Measurements from ENCODE around the gene FAM20C.

FAM20C gene

GRCh38 chr7:191981-192649 is at the start of gene FAM20C:
Gene FAM20C (plus strand): TSS chr7:192571. CDS start chr7:193200, 629 bp downstream.
- H3K27ac ChIP-seq = no peak within 1 kb of the TSS
- no peak for DNase-seq (ENCODE audit: low read depth, low spot score)

GRCh38 chr7:143145-143751 is 49.1 kb upstream of the FAM20C start:
- no peak overlapping the region for H3K27ac ChIP-seq
- DNase-seq (ENCODE audit: low read depth, low spot score) = no peak

- DNase-seq (ENCODE audit: low read depth, low spot score) = no peak
- no peak overlapping the region for H3K27ac ChIP-seq
Measured at GRCh38 chr7:143811-144453, 48.4 kb upstream of the FAM20C start.

DNA sequence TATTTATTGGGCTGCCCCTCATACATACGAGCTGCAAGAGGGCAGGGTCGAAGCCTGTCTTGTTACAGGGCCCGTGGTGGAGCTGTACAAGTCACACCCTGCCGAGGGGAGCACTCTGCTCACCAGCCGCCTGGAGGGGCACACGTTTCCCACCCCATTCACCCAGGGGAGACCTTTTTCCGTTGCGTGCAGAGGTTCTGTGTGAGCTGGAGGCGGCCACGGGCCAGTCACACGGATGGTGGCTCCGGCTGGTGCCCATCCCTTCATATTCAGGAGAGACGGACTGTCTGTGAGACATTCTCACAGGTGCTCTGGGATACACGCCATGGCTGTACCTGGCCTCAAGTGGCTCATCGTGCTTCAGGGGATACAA is 47.9 kb upstream of the FAM20C start:
- DNase-seq (ENCODE audit: low read depth, low spot score) = no peak
- no peak overlapping the region for H3K27ac ChIP-seq

- DNase-seq (ENCODE audit: low read depth, low spot score) = no peak
- H3K27ac ChIP-seq = no peak overlapping the region
Measured at GRCh38 chr7:145863-146262, 46.5 kb upstream of the FAM20C start.

DNA sequence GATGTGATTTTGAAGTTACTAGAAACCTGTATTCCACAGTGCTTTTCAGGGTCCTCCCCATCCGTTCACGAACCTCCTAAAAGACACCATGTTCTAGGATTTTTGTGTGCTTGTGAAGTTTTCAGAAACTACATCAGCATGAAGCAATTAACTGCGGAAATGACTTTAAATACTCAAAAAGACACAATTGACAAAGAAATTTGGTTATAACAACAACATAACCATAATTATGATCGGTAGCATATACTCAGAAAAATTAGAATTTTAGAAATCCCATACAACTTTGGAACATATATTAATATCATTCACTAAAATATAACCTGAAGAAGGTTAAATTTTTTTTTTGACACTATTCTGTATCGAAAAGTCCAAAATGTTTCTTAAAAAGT is 43.8 kb upstream of the FAM20C start:
- DNase-seq (ENCODE audit: low read depth, low spot score) = no peak

GRCh38 chr7:148932-149790 is 43.2 kb upstream of the FAM20C start:
- H3K27ac ChIP-seq = peak overlapping the region; percentile 85
- peak; percentile 95 for DNase-seq (ENCODE audit: low read depth, low spot score)

More for the DNA sequence above, 43.8 kb upstream of the FAM20C start:
- H3K27ac ChIP-seq = peak overlapping the region; percentile 85

DNA sequence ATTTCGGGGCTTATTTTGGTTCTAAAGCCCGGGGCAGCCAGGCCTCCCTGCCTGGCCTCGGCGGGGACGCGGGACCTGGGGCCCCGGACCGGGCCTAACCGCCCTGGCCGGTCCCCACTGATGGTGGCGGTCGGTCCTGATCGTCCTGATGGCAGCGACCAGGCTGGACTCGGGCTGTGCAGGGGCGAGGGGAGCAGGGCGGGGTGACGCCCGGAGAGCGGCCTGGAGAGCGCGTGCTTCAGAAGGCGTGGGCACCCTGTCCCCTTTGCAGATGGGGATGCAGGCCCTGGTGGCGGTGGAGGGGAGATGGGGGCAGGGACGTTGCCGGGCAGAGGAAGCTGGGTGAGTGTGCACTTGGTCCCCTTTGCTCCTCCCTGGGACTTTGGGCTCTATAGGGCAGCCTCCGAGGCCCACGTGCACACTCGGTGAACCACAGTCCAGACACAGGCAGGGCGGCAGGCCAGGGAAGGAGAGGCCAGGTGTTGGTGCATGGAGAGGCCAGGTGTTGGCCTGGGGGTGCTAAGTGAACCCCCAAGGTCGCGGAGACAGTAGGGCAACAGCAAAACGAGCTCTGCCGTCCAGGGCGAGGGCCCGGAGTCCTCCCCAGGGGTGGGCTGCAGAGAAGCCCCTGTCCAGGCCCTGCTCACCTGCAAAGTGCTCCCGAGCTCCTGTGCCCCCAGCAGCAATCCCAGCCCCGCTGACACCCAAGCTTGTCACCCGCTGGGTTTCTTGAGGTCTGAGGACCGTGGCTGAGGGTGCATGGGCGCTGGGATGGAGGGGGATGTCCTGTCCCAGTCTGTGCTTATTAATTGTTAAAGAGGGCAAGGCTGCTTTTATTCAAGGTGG is 42.4 kb upstream of the FAM20C start:
- H3K27ac ChIP-seq = peak overlapping the region; percentile 85
- no peak for DNase-seq (ENCODE audit: low read depth, low spot score)

GRCh38 chr7:150811-151221 is 41.6 kb upstream of the FAM20C start:
- DNase-seq (ENCODE audit: low read depth, low spot score) = no peak
- H3K27ac ChIP-seq = no peak overlapping the region

DNA sequence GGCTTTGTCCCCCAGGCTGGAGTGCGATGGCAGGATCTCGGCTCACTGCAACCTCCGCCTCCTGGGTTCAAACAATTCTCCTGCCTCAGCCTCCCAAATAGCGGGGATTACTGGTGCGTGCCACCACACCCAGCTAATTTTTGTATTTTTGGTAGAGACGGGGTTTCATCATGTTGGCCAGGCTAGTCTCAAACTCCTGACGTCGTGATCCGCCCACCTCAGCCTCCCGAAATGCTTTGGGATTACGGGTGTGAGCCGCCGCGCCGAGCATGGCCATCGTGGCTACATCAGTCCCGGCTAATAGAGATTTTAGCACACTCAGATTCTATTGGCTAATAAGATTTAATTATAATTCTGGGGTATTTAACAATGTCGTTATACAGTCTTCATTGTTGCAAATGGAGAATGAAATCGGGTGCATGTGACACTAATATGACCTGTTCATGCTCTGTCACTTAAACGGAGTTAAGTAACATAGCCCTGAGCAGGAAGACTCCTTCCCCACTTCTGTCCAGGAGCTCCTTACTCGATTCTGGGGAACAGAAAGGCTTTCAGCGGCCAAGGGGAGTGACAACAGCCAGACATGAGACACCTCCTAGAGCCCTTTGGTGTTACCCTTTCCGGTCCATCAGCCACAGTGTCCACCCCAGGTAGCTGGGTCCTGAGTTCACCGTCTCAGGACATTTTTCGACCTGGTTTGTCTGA is 40.9 kb upstream of the FAM20C start:
- DNase-seq (ENCODE audit: low read depth, low spot score) = no peak
- no peak overlapping the region for H3K27ac ChIP-seq

GRCh38 chr7:152702-153391 is 39.5 kb upstream of the FAM20C start:
- DNase-seq (ENCODE audit: low read depth, low spot score) = no peak
- no peak overlapping the region for H3K27ac ChIP-seq

- H3K27ac ChIP-seq = no peak overlapping the region
- no peak for DNase-seq (ENCODE audit: low read depth, low spot score)
Measured at GRCh38 chr7:153604-154003, 38.8 kb upstream of the FAM20C start.

DNA sequence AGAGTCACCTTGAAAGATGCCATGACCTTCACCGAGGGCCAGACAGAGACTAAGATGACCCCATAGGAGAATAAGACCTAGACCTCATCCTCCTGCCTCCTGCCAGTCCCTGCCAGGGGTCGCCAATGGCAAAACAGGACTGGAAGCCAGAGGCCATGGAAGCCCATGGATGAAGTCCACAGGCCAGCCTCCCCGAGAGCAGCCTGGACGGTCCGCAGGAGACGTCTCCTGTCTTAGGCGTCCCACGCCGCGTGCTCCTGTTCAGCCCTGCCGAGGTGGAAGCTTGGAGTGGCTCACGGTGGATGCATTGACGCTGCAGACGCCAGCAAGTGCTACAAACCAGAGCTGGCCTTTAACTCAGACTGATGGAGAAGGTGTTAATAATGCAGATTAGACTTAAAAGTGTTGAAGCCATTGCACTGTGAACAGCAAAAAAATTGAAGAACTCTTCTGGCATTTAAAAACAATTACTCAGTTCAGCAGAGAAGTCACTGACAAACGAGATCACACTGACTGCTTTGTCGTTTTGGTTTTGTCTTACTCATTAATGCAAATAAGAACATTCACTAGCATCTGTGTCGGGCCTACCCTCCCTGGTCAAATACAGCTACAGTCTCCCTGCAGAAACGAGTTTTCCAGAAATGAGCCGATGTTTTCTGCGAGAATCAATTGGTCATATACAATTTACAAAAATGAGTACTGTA is 38.1 kb upstream of the FAM20C start:
- DNase-seq (ENCODE audit: low read depth, low spot score) = no peak

GRCh38 chr7:155469-155900 is 36.9 kb upstream of the FAM20C start:
- no peak for DNase-seq (ENCODE audit: low read depth, low spot score)
- H3K27ac ChIP-seq = no peak overlapping the region

More for the DNA sequence above, 38.1 kb upstream of the FAM20C start:
- H3K27ac ChIP-seq = no peak overlapping the region

DNA sequence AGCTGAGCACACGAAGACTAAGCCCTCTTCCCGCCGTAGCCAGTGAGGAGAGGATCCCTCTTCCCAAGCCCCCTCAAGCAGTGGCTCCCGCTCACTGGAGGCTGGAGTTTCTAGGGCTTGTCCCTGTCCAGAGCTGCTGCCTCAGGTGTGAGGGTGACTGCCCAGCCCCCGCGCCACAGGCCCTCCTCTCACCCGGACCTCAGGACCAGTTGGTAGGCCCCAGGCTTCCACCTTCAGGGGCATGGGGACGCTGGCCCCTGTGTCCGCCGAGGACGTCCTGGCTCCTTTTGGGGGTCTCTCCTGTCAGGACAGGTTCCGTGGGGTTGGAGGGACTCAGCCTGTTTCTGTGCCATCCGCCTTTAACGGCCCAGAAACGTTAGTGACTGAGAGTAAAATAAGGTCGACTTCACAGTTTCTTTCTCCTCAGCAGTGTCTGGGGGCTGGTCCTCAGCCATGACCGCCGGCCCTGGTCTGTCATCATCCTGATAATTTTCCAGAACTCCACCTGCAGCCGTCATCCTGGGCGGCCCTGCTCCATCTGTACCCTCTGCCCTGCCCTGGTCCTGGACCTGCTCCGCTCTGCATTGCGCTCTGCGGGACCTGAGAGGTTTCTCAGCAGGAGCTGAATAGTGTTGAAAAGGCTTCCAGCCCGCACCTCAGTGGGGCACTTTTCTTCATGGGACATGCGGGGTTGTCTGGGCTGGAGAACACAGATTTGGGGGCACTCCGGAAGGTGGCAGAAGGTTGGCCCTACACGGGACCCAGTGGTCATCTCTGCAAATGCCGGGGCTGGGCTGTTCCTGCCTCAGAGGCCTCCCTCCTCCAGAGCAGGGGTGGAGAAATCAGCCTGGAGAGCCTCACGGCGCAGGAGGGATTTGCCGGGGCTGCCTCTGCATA is 36.0 kb upstream of the FAM20C start:
- no peak for DNase-seq (ENCODE audit: low read depth, low spot score)
- no peak overlapping the region for H3K27ac ChIP-seq

DNA sequence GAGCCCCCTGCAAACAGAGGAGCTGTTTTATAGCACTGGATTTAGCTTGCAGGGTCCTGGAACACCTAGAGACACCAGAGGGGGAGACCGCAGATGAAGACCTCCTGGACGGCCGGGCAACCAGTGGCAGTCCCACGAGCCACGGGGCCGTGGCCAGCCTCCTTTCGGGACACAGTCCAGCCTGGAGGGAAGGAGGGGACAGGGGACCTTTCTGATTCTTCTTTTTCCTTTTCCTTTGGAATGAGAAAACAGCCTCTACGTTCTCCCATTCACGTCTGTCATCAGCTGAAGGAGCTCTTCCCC is 35.4 kb upstream of the FAM20C start:
- no peak overlapping the region for H3K27ac ChIP-seq
- no peak for DNase-seq (ENCODE audit: low read depth, low spot score)

Measured in epithelial cell of prostate (primary cell).